GM23248 (cell line): Measurements from ENCODE around the gene DMRT1.

ENCODE experiments used
- EZH2 ChIP-seq: fragments of 200-600 bp; sonication (generic); IDR thresholded peaks from 2 replicates; pipeline ENCODE4 v1.6.1; 2018; ENCODE audit warnings: antibody characterized with exemption, mild to moderate bottlenecking; ENCODE audit not compliant: insufficient read depth, poor library complexity, severe bottlenecking
- EZH2phosphoT487 ChIP-seq: fragments of 200-600 bp; sonication (generic); IDR thresholded peaks from 2 replicates; pipeline ENCODE4 v1.6.1; 2018; ENCODE audit warnings: antibody characterized with exemption, moderate library complexity, mild to moderate bottlenecking, low read depth; ENCODE audit not compliant: insufficient read depth

- TF ChIP-seq EZH2 (no peak), EZH2phosphoT487 (no peak)
Observed at GRCh38 chr9:860706-861105, 19.2 kb downstream of the DMRT1 start.
